H4 (cell line): ENCODE data around the gene CHRM2. TPM values are rescaled to one million over a fixed set of nuclear protein-coding genes. Genes with fewer than 3 reads are reported as not detected.

Experiments
- DNase-seq: peaks from one replicate; pipeline ENCODE4 v3.0.0-alpha.2; 2015; ENCODE audit warnings: low spot score
- total RNA-seq: library from RNA; depleted of rRNA; stranded (reverse); fragments of >200 nt; shearing (Covaris generic); gene quantifications from 2 replicates; pipeline ENCODE4 v1.2.3, GENCODE V29; 2014

CHRM2 gene
- total RNA-seq, 1 experiment from 2014 or later: 0.58 TPM

DNA sequence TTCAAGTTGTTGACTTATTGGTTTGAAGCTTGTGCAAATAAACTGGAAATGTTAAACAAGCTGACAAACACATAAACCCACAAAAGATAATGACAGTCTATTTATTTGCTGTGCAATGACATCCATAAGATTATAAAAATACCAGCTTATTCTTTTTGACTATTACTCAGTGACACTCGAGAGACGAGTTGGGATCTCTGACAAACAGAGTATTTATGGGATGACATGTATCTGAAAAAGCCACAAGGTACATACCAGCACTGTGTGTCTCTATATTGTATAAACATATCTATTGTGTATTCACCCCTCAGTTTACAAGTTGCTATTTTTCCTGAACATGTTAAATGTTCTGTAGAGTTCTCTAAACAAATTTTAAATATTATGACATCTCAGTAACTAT lies 88.9 kb downstream of the CHRM2 start:
- DNase-seq: no peak

DNA sequence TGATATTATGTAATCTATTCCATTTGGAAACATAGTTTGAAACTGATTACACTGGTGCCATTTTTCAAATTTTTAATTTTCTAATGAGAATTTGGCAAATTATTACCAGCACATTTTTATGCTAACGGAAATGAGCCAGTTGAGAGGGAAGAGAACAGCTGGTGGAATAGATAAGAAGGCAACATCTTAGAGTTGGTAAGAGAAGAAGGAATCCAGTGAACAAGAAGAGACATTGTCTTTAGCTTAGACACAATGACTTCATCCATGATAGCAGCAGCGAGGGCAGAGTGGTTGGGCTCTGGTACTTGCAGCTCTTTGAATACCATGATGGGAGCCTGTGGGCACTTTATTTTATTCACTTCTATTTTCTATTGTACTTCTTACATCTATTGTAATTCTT lies 89.6 kb downstream of the CHRM2 start:
- DNase-seq: peak; percentile 43

DNA sequence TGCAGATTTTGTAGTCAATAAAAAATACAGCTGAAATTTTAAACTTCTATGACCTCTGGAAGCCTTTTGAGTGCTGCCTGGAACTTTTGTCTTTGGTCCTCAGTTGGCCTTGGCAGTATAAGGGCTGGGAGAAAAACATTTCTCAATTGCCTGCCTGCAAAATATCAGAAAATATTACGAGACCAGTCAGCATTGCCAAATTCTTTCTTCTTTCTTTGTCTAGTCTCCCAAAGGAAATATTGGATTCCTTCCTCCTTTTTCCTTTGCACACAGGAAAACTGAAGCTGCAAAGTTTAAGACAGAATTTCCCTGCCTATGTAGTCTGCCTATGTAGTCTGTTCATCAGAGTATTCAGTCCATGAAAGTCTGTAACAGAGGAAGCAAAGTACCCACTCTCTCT lies 95.9 kb downstream of the CHRM2 start:
- DNase-seq: no peak

DNA sequence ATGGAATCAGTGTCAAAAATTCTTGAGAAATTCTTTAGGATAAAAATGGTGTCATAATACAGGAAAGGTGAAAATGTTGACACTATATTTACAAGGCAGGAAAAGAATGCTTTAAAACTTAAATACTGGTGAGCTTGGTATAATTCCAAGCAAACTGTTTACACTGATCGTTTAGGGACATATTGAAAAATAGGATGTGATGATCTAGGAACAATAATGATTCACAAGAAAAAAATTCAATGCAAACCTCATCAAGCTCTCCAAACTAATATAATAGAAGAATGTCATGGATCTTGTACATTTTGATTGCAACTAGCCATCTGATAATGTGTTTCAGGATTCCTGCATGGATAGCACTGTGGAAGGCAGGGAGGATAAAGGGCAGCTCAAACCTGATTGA lies 98.4 kb downstream of the CHRM2 start:
- no peak for DNase-seq

DNA sequence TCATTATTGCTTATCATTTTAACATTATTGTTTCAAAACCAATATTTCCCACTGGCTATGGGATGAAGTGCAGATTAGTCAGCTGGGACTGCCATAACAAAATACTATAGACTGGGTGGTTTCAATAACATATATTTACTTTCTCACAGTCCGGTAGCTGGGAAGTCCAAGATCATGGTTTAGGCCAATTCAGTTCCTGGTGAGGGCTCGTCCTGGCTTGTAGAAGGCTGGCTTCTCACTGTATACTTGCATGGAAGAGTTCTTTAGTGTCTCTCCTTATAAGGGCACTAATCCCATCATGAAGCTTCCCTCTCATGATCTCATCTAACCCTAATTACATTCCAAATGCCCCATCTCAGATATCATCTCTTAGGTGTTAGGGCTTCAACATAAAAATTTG lies 101.3 kb downstream of the CHRM2 start:
- DNase-seq: no peak

DNA sequence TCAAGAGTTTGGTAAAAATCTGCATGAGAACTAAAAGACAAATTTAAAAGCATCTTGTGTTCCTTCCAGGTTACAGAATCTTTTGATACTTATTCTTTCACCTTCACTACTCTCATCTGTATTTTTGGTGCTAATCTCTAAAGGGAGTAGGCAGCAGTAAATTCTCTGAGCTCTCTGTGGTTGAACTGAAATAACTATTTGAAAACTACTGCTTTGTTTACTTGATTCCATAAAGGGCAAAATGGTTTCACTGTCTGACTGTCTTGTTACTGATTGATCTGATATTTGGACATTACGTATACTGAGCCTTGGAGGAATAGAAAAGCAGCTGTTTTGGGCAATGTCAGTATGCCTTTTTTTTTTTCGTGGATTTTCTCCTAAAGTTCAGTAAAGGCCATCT lies 103.3 kb downstream of the CHRM2 start:
- DNase-seq: no peak

DNA sequence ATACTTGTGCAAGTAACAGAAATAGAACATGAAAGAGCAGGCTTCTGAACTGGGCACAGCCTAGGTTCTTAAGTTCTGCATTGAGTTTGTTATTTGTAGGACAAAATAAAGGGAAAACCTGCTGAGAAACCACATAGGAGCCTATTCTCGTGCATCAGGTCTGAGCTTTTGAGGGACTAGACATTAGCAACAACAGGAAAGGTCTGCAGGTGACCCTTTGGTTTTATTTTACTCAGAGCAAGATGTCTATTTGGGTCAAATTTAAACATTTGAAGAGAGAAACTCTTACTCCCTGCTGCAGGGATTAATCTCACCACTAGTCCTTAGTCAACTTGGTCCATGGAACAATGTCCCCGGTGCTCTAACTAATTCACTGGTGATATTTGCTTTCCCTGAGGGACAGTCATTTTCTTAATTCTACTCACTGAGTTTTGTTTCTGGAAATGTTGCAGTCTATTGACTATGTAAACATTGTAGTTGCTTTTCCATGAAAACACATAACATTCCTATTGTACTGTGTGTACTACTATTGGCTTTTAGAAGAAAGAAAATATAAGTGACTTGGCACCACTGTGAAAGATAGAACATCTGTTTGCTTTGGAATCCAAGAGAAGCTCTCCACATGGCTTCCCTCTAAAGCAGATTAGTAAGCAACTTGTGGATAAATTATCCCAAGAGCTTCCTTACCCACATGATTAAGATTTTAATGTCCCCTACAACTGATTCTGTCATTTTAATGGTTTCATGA lies 108.2 kb downstream of the CHRM2 start:
- no peak for DNase-seq

DNA sequence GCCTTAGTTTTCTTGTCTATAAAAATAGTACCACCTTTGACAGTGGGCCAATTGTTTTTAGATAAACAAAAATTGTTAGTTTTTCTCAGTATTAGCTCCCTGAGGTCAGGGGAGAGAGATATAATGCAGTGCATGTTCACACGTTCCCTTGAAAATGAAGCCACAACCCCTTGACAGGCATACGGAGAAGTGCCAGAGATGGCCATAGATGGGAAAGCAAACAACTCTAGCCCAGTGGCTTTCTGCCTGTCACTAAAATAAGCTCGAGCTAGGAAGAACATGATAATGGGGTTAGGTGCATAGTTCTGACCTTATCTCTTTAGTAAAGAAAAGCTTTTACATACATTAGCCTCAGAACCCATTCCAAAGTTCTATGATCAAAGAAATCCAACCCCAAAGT lies 124.9 kb downstream of the CHRM2 start:
- no peak for DNase-seq

DNA sequence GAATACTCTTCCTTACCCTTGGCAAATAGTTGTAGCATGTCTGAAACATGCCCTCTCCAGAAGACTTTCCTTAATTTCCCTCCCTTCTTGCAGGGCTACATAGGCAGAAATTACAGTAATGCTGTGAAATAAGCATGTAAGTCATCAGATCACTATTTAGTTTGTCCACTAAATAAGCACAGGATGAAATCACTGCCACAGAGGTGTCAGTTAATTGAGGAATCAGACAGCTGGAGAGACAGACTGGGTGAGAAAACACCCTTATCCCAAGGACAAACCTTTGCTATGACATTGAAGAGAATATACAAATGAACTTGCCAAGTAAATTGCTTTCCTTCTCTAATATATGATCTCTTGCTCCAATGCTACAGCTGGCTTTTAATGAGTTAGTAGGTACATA lies 129.3 kb downstream of the CHRM2 start:
- DNase-seq: no peak

DNA sequence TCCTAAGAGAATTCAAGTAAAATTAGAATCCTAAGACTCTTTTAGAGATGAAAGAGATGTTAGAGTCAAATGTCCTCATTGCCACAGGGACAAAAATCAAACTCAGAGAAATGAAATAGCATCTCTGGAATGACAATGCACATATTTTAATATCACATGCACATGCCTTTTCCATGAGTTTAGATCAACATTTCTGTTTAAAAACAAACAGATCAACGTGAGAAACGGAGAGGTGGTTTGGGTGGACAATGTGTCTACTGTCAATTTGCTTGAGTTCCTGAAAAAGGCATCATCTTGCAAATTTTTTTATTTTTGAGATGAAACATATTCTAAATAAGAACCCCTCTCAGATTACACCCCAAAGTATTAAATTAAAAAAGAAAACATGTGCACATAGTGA lies 130.0 kb downstream of the CHRM2 start:
- no peak for DNase-seq

DNA sequence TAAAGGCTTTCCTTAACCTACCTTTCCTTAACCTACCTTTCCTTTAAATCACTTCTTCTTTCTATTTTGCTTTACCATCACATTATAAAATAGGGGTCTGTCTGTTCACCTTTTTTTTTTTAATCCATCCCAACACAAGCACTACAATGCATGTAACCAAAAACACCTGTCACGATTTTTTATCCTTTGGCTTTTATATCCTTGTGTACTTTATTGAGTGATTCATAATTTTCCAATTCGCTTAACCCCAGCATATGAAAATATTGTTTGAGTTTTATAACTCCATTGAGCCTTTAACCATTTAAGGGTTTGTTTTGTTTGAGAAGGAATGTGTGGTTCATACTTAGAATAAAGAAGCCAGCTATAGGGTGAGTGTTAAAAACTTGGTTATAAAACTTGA lies 132.2 kb downstream of the CHRM2 start:
- DNase-seq: no peak

DNA sequence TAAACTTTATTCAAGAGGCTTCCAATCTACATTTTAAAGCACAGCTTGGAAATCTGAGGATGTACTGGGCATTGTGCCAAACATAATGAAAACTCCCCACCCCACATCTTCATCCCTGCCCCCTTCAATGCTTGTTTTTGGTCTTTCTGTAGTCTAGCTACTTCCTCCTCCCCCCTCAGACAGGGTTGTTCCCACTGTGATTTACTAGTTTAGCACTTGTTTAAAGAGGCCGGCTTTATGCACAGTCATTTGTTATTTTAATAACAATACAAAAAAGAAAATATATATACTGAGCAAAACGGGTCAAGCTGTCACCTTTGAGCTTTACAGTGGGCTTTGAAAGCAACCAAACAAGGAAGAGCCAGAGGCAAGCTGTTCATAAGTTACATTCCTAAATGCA lies 132.6 kb downstream of the CHRM2 start:
- DNase-seq: no peak

DNA sequence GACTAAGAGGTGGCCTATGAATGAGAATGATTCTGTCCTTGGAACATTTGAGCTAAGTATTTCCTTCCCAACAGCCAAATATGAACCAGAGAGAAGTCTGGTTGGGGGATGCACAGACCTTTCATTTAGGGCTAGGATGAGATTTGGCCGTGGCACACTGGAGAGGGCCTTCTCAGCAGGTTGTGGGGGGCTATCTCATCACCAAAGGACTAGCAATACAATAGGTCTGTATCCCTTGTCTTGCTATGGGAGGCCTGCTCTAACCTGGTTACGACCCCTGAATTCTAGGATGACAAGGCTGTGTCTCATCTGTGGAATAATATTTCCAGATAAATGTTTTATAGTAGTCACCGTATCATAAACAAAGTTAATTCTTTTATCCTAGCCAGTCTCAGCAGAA lies 133.0 kb downstream of the CHRM2 start:
- DNase-seq: no peak

DNA sequence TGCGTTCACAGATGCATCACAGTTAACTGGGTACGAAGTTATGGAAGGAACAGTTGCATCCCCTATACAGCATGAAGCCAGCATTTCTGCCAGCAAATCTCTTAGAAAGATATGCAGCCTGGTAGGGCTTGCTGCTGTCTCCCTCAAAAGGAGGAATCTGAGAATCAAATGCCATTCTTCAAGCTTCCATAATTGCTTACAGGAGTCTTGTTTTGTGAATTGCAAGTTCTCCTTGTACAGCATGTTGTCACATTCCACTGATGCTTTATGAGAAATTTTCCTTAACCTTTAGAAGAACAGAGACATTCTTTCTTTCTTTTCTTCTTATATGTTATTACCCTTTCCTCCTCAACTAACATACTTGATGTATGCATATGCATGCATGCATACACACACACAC lies 134.6 kb downstream of the CHRM2 start:
- DNase-seq: no peak

DNA sequence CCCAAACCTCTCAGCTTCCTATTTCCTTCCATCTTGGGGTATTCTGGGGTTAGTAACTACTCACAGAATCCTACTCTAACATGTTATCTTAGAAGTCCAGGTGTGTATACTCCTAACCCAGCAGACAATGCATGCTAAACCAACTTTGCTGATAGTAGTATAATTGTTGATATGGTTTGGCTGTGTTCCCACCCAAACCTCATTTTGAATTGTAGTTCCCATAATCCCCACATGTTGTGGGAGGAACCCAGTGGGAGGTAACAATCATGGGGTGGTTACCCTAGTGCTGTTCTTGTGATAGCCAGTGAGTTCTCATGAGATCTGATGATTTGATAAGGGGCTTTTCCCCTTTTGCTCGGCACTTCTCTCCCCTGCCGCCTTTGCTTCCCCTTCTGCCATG lies 135.1 kb downstream of the CHRM2 start:
- no peak for DNase-seq

DNA sequence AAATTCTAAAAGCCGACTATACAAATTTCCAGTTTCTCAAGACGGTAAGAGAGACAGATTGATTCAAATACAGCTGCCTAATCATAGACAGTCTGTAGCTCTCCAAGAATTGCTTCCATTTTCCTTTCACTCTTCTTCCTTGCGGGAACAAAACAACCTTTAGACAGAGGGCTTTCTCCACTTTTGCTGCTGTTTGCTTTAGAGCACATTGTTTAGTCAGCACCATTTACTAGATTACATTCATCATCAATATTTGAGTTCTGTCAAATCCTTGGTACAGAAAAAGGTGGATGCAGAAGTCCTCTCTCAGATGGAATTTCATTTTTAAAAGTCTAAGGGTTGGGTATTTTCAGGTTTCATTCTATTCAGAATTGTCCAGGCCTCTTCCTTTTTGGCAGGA lies 137.4 kb downstream of the CHRM2 start:
- DNase-seq: no peak

DNA sequence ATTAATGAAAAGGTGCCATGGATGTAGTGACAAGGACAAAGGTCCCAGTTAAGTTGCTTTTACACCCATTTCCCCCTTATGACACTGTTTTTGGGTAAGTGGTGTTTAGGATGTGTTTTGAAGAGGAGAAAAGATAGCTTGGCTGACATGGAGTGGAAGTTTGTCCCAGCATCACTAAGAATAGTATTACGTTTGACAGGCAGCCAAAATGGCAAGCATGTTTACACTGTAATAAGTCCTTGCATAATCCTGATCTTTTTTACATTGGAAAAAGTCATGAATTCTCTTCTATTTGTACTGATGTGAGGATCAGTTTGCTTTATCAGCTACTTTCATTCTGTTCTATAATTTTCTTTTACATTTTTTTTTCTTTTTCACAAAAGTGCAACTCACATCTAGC lies 137.8 kb downstream of the CHRM2 start:
- peak; percentile 39 for DNase-seq

DNA sequence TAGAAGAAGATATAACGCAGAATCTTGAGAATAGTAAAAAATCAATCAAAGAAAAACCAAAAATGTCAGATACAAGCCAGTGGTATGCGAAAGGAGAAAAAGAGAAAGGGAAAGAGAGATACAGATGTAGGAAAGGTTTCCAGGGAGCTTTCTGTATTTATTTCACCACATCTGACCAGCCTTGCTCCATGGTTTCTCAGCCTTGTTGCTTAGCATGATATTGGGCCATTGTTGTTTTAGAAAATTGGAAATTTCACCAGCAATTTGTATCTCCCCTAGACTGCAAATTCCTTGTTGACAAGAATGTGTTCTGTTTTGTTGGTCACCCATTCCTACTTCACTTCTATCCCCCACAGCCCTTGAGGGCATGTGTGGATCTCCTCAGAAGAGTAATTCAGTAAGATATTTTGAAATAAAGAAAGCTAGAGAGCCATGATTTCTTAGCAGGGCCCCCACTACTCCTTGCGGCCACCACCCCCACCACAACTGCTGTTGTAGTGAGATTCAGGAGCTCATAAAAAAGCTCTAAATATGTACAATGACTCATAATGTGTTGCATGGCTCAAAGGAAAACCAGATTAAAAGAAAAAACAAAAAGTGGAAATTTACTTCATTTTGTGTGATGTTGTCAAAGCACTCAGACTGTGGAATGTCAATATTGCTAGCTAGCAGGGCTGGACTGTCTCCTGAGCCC lies 138.7 kb downstream of the CHRM2 start:
- peak; percentile 53 for DNase-seq

DNA sequence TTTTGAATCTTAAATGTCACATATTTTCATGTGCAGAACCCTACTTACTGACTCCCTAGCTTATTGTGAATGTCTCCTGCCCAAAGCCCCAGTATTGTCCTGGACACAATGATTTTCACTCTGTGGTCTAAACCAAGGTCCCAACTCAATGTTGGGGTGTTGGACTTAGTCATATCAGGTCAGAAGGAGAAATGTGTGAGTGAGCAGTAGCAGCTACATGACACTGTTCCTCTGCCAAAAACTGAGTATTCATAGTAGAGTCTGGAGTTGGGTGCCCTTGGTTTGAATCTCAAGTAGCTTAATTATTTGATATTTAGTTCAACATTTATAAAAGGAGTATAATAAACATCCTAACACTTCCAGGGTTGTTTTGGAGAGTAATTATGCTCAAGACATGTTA lies 141.0 kb downstream of the CHRM2 start:
- no peak for DNase-seq

DNA sequence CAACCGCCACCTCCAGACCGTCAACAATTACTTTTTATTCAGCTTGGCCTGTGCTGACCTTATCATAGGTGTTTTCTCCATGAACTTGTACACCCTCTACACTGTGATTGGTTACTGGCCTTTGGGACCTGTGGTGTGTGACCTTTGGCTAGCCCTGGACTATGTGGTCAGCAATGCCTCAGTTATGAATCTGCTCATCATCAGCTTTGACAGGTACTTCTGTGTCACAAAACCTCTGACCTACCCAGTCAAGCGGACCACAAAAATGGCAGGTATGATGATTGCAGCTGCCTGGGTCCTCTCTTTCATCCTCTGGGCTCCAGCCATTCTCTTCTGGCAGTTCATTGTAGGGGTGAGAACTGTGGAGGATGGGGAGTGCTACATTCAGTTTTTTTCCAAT lies 146.6 kb downstream of the CHRM2 start:
- no peak for DNase-seq

DNA sequence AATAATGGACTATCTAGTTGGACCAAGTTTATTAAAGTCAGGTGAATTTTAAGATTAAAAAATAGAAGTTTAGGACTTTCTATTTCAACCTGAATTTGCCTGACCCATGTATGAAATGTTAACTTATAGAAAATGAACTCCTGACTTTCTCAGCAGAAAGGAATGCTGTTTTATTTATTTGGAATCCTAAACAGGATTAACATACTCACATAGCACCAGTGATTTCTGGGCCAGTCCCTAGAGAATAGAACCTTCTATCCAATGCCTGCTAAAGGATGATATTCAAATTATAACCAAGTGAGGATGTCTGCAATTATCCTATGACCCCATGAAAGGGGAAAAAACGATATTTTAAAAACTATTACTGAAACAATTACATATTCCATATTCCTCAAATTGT lies 148.8 kb downstream of the CHRM2 start:
- DNase-seq: no peak

DNA sequence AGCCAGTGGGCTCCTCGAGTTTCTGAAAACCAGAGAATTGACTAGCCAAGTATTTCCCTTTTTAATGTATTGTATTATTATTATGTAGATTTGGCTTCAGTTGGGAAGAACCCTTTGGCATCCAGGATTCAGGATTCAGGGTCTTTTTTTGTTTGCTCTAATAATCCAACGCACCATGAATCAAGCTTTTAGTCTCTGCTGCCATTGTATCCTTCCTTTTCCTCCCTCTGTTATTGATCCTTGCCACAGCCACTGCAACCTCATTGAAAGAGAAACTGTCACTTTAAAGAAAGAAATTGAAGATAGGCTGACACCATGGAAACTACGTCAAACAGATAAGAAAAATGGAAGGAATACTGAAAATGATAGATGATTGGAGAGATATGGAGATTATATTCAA lies 150.0 kb downstream of the CHRM2 start:
- no peak for DNase-seq

DNA sequence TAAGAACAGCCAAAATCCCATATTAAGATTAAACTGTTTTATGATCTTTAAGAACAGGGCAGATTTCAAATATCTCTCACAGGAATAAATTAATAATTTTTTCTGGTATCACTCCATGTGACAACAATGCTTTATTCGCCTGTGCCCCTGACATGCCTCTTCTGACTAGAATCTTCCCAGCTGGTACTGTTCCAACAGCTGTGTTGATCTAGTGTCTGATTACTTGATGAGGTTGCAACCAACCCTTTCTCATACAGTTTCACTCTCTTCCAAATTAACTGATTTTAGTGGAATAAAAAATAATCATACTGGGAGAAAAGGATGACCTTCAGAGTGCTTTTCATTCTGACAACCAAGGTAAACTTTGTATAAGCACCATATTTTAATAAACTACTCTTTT lies 151.9 kb downstream of the CHRM2 start:
- no peak for DNase-seq
